K562 (cell line): ENCODE data around the gene COPS9.

Experiments
- CEBPB ChIP-seq: fragments of 450-650 bp; IDR thresholded peaks from 2 replicates; pipeline ENCODE4 v1.6.1; 2016; ENCODE audit warnings: missing genetic modification characterization, missing compliant biosample characterization
- CHCHD3 ChIP-seq: fragments of 250-450 bp; sonication (Bioruptor Pico); IDR thresholded peaks from 2 replicates; pipeline ENCODE4 v2.1.2; 2022; ENCODE audit warnings: mild to moderate bottlenecking
- EP300 ChIP-seq: IDR thresholded peaks from 2 replicates; pipeline ENCODE4 v1.6.1; 2012; ENCODE audit warnings: low read length, improper control_type of control experiment
- PCBP2 ChIP-seq: fragments of 200-400 bp; formaldehyde crosslinking; IDR thresholded peaks from 2 replicates; pipeline ENCODE4 v1.6.1; 2018; ENCODE audit warnings: low read length, low read depth, mild to moderate bottlenecking, moderate library complexity; ENCODE audit not compliant: poor library complexity, severe bottlenecking
- TF ChIP-seq, protein P1 (sequence below), 3 experiments: IDR thresholded peaks in 2 of 3; conservative IDR thresholded peaks in 1 of 3; 2 replicates each; pipeline ENCODE4 v1.5.1; 2011 to 2012; ENCODE audit warnings: low read length in 3 of 3, mild to moderate bottlenecking in 3 of 3, control low read depth in 2 of 3, improper control_type of control experiment in 1 of 3, inconsistent platforms in 1 of 3, low read depth in 1 of 3, mixed read lengths in 1 of 3, moderate library complexity in 1 of 3; ENCODE audit not compliant: insufficient read depth in 2 of 3

DNA sequence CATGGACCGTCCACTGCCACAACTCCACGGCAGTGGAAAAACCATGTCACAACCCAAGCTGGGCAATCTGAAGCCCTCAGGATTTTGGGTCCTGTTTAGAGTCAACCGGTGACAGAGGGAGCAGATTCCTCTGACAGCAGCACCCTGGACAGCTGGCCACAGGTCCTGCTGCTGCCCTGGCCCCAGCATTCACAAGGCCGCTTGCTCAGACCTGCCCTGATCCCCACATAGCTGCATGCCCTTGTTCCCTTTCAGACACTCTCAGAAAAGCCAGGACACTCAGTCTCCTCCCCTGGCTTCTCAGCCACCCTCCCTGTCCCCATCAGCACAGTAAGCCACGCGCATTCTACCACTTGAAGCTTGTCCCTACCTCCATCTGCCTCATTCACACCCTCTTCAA is 1.6 kb downstream of the COPS9 start:
- TF ChIP-seq CEBPB (tag), result no peak
- TF ChIP-seq PCBP2, result no peak
- TF ChIP-seq, protein P1, sequence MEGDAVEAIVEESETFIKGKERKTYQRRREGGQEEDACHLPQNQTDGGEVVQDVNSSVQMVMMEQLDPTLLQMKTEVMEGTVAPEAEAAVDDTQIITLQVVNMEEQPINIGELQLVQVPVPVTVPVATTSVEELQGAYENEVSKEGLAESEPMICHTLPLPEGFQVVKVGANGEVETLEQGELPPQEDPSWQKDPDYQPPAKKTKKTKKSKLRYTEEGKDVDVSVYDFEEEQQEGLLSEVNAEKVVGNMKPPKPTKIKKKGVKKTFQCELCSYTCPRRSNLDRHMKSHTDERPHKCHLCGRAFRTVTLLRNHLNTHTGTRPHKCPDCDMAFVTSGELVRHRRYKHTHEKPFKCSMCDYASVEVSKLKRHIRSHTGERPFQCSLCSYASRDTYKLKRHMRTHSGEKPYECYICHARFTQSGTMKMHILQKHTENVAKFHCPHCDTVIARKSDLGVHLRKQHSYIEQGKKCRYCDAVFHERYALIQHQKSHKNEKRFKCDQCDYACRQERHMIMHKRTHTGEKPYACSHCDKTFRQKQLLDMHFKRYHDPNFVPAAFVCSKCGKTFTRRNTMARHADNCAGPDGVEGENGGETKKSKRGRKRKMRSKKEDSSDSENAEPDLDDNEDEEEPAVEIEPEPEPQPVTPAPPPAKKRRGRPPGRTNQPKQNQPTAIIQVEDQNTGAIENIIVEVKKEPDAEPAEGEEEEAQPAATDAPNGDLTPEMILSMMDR (IDR thresholded peaks at IDR 0.05 in 2 of 3, conservative IDR thresholded peaks at IDR 0.05 in 1 of 3; ENCODE audit: insufficient read depth in 2 of 3, low read depth in 1 of 3, low read length in 3 of 3), result no peak
- TF ChIP-seq EP300, result no peak
- TF ChIP-seq CHCHD3 (CRISPR knock-in tag), result no peak
